ENCODE measurements around the gene GOLGA7B.
"Not testable (repeated sequence)": the region's sequence is repeated elsewhere in the genome, so short reads cannot be mapped to it uniquely, and the experiment has no call there.

GOLGA7B gene

DNA sequence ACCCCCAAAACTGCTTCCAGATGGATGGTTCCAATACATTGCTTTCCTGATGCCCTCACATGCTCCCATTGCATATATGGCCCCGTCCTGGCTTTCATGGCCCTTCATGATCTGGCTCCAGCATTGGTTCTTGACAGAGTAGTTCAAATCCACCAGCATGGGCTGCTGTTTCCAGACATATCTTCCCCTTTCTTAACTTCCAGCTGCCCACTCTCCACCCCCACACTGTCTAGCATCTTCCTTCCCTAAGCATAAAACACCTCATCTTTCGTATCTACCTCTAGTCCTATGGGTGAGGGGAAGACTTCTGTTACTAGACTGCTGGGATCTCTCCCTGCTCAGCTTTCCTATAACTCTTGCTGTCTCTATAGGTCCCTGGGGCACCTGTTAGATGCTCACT is 13.2 kb upstream of the GOLGA7B start:
- DNase-seq, result no peak

DNA sequence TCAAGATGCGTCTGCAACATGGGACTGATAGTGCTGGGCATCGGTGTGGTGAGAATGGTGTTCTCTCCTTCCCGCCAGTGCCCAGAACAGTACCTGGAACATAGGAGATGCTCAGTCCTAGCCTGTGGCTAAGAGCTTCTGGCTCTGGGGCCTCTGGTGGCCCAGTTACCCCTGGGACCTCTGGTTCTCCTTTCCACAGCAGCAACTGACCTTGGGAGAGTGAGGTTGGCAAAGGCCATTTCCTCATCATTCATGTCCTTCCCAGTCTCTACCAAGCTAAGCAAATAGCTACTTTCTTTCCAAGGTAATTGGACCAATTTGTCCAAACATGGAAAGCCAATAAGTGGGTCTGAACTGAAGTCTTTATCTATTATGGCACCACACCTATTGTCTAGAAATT is 11.6 kb upstream of the GOLGA7B start:
- no peak for DNase-seq

DNA sequence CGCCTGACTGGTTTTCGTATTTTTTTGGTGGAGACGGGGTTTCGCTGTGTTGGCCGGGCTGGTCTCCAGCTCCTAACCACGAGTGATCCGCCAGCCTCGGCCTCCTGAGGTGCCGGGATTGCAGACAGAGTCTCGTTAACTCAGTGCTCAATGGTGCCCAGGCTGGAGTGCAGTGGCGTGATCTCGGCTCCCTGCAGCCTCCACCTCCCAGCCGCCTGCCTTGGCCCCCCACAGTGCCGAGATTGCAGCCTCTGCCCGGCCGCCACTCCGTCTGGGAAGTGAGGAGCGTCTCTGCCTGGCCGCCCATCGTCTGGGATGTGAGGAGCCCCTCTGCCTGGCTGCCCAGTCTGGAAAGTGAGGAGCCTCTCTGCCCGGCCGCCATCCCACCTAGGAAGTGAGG is 8.5 kb upstream of the GOLGA7B start:
- DNase-seq, result not testable (repeated sequence)

DNA sequence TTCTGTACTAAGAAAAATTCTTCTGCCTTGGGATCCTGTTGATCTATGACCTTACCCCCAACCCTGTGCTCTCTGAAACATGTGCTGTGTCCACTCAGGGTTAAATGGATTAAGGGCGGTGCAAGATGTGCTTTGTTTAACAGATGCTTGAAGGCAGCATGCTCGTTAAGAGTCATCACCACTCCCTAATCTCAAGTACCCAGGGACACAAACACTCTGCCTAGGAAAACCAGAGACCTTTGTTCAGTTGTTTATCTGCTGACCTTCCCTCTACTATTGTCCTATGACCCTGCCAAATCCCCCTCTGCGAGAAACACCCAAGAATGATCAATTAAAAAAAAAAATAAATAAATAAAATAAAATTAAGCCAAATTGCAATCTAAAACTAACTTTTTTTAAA is 7.5 kb upstream of the GOLGA7B start:
- not testable (repeated sequence) for DNase-seq

DNA sequence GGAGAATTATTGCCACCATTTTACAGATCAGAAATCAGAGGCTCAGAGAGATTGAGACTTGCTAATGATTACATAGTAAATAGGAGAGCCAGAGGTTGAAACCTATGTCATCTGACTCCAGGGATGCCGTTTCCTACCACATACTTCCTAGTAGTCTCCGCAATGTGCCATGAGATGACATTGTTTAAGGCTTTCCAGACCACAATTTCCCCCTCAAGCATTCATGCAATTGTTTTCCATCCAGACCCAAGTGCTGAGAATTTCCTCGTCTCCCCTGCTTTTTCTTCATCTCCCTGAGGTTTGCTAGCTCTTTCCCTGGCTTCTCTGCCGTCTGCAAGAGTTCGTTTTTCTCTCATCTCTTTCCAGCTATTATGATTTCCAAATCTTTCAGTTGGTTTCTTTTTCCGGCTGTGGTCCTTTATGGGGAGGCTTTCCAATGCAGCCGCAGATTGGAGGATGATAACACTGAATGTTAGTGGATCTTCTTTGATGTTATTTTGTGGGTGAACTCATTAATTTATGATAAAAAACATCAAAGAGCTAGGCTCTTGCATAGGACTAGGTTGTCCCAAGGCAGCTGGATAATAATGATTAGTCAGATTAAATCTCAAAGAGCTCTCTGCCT is 6.9 kb upstream of the GOLGA7B start:
- no peak for DNase-seq

DNA sequence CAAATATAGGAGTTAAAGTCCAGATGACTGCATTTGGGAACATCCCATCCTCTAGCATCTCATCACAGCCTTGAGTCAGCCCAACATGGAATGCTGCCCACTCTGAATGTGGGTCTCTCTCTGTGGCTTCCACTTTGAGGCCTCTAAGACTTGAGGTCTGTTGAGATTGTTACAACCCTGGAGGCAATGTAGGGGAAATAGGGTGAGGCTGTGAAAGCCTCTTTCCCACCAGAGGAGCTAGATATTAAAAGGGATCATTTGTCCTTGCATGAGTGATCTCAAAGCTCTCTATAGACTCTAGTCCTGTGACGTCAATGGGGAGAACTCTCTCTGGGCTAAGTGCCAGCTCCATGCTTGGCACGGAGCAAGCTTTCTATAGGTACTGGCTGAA is 6.4 kb upstream of the GOLGA7B start:
- DNase-seq, result peak; percentile 42

DNA sequence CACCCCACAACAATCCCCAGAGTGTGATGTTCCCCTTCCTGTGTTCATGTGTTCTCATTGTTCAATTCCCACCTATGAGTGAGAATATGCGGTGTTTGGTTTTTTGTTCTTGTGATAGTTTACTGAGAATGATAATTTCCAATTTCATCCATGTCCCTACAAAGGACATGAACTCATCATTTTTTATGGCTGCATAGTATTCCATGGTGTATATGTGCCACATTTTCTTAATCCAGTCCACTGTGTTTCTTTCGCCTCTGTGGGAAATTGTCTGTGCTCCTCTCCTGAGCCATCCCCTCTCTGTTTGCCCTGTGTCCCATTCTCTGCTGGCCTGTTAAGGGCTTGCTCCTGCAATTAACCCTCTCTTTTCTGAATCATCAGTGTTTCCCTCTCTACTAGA is 5.7 kb upstream of the GOLGA7B start:
- not testable (repeated sequence) for DNase-seq

DNA sequence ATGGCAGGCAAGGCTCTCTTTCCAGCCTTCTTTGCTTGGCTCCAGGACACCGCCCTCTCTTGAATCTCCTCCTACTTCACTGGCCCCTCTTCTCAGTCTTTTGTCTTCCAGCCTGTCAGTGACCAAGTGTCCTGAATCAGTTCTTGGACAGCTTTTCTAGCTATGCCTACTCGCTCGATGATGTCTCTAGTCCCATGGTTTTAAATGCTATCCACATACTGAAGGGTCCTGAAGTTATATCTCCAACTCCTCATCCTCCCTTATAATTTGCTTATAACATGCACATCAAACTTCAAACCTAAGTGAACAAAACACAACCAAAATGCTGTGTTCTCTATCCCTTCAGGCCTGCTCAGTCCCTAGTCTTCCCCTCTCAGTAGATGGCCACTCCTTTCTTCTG is 5.0 kb upstream of the GOLGA7B start:
- DNase-seq, result no peak

DNA sequence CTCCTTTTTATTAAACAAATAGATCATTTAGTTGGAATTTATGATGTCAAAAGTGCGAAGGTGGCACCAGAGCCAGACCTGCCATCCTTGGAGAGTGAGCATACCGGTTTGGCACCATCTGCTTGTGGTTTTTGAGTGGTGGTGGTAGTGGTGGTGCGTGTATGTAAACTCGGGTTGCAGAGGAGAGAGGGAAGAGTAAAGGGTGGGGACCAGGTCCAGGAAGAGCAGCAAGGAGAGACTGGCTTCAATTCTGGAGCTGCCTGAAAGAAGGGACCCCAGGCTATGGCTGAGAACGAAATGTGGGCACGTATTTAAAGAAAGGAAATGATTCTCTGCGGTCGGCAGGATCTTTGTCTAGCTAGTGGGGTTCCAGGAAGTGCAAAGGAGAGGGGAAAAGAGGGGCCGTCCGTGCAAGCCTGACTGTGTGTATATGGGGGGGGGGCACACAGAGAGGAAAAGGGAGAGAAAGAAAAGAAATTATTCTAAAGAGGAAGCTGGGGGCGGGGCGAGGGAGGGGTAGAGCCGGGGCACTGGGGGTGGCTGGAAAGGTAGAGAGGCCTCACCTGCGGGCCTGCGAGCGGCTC is 448 bp upstream of the GOLGA7B start:
- DNase-seq, result peak; percentile 48

DNA sequence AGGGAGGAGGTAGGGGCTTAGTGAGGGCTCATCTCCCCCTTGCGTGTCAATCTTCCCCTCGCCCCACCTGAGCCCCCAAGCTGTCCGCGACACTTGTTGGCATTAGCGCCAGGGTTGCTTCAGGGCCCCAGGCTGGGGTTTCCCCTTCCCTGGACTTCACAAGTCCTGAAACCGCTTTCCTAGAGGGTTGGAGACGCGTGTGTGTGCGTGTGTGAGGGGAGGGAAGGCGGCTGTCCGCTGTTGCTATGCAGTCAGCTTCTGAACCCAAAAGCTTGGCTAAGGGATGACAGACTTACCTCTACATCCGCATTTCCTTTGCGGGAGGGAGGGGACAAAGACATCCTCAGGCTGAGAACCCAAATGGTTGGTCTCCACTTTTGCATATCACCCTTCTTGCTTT is 803 bp downstream of the GOLGA7B start:
- no peak for DNase-seq

DNA sequence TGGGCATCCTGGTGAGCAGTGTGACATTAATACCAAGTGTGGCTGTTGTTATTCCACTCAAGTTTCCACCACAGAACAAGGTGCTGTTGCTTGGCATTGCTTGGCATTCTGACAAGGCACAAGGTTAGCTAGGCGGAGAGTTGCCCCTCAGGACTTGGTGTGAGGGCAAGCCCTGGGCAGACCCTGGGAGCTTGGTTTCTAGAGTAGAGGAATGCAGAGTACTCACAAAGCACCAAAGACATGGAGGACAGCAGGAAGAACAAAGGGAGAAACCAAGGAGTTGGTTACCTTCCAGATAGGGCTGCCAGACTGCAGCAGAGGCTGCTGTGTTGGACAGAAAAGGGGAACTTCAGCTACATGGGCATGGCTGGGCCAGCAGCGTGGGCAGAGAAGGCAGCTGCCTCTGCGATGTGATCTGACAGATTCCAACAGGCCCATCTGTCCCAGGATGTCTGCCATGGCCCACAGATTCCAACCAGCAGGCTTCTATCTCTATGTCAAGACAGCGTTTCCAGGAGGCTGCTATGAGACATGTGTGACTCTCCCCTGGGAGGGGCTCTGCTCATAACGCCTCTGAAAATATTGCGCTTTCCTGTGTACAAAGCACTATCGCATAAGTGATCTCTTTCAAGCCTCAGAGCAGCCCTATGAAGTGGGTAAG is 1.8 kb downstream of the GOLGA7B start:
- peak; percentile 18 for DNase-seq

DNA sequence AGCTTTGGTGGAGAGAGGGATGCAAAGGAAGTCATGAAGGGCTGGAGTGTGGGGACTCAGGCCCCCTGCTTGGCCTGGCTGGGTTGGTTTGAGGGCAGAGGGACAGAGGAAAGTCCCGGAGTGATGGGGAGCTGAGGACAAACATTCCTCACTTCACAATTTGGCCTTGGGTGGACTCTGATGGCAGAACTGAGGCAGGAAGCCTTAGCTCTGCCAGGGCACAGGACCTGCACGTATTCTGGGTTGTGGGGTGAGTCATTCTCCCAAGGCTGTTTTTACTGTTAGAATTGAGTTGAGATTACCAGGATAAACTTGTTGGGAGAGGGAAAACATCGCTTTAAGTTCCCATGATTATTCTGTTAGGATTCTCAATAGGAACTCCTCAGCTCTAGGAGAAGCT is 2.6 kb downstream of the GOLGA7B start:
- no peak for DNase-seq

DNA sequence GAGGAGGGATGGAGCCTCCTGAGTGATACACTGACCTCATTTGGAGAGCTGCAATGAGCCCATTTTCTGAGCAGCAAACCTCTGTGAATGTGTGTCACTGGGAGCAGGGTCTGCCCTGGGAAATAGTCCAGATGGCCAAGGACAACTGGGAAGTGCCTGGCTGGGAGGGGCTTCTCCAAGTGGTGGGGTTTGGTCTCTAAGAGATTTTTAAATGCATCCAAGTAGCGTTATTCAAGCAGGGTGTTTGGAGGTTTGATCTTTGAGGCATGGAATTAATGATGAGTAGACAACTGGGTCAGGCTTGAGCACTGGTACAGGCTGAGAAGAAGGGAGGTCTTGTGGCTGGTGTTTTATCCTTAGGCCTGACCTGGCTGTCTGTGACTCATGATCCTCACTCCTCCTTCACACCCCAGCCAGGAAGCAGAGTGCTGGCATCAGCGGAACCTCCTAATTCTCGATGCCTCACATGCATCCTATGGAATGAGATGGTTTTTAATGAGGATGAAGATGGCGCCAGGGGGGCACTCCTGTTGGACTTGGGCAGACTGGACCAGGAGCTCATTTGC is 3.3 kb downstream of the GOLGA7B start:
- no peak for DNase-seq

DNA sequence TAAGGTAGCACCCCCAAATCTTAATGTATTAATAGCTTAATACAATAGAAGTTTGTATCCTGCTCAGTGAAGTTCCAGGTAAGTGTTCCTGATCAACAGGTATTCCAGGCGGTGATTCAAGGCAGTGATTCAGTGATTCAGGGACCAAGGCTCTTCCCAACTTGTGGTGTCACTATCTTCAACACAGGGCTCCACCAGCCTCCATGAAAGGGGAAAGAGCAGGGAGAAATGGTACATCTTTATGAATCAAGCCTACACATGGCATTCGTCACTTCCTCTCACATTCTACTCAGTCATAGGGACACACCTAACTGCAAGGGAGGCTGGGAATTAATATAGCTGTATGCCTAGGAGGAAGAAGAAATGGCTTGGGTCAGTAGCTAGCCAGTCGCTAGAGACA is 5.1 kb downstream of the GOLGA7B start:
- DNase-seq, result no peak

DNA sequence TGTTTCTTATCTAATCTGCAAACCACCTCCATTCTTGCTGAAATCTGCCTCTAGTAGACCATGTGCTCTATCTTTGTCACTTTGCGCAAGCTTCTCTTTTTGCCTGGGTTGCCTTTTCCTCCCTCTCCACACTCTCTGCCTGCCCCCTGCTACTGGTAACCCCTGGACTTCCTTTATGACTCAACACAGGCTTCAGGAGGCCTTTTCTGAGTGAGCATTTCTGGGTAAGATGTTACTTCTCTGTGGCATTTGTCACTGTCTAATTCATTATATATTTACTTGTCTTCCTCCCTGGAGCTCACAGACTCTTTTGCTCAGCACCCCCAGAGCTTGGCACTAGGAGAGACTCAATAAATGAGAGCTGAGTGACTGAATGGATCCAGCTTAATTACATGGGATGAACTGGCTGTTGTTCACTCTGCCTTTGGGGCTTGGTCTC is 8.4 kb downstream of the GOLGA7B start:
- DNase-seq, result no peak

DNA sequence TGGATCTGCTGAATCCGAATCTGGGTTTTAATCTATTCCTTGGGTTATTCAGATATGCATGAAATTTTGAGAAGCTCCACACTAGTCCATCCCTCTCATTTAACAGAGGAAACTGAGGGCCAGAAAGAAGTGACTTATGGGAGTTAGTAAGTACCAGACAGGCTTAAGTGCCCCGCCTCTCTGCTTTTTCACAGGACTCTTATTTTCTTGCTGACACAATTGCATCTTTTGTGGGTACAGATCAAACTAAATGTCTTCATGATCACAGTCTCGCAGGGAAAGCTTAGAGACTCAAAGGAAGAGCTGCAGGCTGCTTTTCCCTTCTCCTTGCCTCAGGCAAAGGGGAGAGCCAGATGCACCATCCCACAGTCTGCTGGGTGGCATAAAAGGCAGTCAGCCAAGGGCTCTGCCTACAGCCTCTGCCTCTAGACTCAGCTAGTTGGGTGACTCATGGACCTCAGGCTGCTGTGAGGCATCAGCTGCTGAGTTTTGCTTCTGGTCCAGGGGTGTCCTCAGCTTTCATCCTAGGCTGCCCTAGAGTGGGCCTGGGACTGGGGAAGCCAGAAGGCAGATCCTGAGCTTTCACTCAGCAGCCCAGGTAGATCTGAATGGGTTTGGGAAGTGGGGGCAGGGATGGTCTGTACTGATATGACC is 11.6 kb downstream of the GOLGA7B start:
- DNase-seq, result no peak

DNA sequence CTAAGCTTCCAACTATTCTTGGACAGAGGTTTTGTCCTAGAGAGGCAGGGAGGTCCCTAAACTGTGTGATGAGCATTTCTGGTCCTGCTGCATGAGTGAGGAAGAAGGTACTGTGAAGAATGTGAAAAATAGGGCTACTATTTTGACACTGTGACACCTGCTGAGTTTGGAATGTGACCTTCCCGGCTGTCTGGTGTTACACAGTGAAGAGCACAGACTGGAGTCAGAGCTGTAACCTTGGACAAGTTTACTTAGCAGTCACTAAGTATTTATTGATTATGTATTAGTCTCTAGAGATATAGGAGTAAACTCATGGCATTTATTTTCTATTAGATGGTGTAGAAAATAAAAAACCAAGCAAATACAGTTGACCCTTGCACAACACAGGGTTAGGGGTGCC is 12.3 kb downstream of the GOLGA7B start:
- DNase-seq, result no peak

DNA sequence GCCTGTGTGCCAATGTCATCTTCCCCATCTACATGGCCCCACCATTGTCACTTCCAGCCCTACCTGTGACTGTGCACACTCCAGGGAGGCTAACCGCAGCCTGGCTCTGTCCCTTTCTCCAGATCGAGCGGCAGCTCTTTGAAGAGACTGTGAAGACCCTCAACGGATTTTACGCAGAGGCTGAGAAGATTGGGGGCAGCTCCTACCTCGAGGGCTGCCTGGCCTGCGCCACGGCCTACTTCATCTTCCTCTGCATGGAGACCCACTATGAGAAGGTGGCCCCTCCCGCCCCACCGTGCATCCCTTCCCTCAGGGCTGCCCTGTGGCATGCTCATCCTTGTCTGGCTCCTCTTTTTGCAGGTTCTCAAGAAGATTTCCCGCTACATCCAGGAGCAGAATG is 14.2 kb downstream of the GOLGA7B start:
- no peak for DNase-seq

DNA sequence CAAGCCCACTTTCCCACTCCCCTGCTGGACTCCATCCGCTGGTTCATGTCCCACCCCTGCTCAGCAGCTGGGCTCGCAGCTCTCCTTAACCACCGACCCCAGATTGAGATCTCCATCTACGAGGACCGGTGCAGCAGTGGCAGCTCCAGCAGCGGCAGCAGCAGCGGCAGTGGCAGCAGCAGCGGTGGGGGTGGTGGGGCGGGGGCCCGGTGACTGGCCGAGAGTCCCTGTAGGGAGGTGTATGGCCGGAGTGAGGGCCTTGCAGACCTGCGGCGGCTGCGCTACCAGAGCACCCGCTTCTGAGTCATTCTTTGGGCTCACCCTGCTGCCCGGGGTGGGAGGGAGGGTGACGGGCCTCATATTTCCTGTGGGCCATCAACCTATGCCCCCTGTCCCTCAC is 15.8 kb downstream of the GOLGA7B start:
- no peak for DNase-seq

DNA sequence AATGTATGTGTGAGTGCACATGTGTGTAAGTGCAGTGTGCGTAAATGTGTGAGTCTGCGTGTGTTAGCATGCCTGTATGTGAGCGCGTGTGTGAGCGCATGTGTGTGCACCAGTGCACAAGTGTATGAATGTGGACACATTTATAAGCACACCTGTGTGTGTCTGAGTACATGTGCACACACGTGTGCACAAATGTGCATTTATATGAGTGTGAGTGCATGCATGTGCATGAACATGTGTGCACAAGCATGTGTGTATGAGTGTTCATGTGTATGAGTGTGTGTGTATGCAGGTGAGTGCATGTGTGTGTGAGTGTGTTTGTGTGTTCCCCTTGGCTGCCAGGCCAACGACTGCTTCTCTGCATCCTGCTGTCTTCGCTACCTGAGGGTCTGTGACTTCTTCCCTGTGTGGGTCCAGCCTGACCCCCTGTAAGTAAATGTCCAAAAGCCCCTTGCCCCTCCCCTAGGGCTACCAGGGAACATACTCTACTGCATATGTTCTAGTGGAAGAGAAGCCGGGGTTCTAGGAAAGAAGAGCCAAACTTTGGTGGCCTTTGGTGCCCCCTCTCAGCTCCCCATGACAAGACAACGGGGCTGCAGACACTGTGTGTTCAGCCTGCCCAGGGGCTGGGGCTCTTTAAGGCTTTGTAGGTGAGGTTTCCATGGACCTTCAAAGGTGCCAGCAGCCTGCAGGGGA is 17.0 kb downstream of the GOLGA7B start:
- DNase-seq, result no peak

DNA sequence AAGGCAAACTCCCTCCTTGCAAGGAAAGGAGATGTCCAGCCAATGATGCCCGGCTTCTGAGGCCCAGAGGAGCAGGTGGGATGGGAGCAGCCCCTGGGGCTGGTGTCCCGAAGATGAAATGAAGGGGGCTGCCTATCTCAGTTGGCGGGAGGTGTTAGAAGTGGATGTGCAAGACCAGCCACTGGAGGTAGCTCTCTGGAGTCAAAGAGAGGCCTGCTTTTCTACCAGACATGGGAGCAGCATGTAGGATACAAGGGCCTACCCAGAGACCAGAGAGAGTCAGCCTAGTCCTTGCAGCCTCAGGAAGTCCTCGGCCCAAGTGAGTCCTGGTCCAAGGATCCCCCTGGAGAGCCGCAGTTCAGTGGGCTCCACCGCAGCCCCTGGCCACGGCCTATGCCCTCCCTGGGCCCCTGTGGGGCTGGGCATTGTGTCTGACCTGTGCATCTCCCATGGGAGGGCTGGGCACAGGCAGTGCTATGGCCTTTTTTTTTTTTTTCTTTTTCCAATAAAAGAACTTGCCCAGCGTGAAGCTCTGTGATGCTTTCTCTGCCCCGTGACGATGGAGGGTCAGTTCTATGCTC is 17.7 kb downstream of the GOLGA7B start:
- DNase-seq, result no peak

DNA sequence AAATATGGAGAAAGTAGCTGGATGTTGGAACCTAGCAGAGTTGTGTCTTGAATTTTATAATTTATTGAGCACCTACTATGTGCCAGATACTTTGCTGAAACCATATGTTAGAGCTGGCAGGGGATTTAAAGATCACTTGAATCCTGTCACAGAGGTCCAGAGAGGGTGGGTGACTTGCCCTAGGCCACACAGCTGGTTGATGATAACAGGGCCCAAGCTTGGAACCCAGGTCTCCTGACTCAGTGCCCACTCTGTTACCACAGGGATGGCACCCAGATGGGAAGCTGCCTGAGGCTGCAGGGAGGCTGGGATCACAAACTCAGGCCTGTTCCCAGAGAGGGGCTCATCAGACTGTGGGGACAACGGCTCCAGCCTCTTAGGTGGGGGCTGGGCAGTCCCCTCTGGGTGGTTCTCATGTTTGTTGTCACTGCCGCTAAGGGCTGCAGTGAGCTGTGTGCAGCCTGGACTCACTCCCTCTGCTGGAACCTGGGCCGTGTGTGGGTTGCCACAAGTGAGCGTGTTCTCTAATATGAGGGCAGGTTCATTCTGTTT is 18.6 kb downstream of the GOLGA7B start:
- no peak for DNase-seq

Data from RPMI8226 (cell line).